Measurements from ENCODE around the gene RNU1-3.
"Not testable (repeated sequence)": the region's sequence is repeated elsewhere in the genome, so short reads cannot be mapped to it uniquely, and the experiment has no call there.

Gene RNU1-3

DNA sequence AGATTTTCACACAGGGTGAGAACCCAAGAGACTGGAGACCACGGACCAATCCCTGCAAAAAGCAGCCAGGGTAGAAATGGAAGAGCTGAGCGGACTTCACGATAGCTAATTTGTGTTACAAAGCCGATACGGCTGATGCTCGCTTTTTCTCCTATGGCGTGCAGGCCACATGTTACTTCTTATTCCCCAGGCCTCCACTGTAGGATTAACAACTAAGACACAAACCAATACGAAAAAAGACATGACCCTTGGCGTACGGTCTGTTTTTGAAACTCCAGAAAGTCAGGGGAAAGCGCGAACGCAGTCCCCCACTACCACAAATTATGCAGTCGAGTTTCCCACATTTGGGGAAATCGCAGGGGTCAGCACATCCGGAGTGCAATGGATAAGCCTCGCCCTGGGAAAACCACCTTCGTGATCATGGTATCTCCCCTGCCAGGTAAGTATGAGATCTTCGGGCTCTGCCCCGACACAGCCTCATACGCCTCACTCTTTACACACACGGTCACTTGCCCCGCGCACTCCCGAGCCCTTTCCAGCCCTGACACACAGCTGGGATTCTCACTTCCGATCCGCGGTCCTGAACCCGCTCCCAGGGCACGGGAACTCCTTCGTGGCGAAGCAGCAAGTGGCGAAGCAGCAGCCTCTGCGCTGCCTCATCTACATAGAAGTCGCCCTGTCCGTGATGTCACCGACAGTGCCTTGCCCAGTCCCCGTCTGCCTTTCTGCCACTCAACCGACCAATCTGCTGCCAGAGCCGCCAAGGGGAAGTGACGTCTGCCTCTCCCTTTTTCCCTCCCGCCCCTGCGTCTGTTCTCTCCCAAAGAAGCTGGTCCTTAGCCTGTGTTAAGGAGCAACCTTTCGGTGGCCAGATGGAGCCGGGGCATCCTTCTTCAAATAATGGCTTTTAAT, at the start of gene RNU1-3:
Gene RNU1-3, minus strand, starts transcription at position 447 of the 912 bp plus-strand sequence.
- not testable (repeated sequence) for DNase-seq (ENCODE audit: low read depth)

DNA sequence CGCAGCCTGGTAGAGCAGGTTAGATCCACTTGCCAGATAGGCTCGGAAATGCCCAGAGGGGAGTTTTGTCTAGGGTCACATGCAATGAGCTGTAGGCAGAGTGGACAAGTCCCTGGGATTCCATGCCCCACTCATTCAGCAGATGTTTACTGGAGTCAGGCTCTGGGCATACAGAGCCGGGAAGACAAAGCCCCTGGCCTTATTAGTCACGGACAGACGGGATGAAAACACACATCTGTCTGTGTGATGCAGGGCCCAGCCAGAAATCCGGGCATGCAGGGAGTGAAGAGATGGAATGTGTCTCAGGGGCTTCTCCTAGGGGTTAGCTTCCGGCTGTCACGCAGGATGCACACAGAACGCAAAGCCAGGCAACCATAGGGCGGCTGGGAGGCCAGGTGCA, 46.7 kb upstream of the RNU1-3 start:
- DNase-seq (ENCODE audit: low read depth), result not testable (repeated sequence)

DNA sequence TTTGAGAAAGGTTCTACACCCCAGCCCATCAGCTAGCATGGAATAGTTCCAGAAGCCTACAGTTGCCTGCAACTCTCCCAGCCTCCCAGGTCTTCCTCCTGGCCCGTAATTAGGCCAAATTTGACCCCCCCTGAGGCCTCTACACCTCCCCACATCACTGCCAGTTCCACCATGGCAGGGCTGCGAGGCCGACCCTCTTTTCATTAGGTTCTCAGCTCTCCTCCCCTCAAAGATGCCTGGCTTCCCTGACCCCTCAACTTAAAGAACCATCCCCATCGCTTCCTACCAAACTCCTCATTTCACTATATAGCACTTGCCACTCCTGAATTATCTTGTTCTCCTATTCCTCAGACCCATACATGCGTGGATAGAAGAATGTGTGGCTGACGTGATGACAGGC, 46.2 kb upstream of the RNU1-3 start:
- not testable (repeated sequence) for DNase-seq (ENCODE audit: low read depth)

DNA sequence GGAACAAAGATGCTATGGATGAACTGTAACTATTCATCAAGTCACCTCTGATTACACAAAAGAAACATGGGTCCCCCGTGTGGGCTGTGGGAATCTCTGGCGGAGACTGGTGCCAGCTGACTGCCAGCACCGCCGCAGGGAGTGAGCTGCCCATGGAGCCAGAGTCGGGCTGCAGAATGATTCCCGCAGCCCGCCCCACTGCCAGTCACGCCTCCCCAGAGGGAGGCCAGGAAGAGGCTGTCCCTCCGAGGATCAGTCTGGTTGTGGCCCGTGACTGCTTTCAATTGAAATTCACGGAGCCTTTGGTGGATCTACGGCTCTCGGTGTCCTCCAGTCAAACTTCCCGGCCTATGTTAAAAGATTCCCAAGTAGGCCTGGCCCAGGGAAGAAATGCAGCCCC, 45.8 kb upstream of the RNU1-3 start:
- not testable (repeated sequence) for DNase-seq (ENCODE audit: low read depth)

DNA sequence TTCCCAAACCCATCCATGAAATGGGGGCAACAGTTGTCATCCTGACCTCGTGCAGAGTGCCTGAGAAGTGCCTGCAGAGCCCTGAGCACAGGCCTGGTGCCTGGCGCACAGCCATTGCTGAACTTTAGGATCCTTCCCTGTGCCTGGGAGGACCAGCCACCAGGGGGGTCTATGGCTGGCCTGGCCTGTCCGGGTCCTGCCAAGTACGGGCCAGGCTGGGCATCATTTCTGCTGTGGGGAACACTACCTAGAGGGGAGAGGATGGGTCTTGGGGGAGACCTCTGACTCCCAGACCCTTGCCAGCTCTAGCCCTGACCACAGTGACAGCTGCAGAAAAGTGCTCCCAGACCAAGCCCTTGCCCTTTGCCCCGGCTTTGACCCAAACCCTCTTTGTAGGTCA, 45.4 kb upstream of the RNU1-3 start:
- not testable (repeated sequence) for DNase-seq (ENCODE audit: low read depth)

DNA sequence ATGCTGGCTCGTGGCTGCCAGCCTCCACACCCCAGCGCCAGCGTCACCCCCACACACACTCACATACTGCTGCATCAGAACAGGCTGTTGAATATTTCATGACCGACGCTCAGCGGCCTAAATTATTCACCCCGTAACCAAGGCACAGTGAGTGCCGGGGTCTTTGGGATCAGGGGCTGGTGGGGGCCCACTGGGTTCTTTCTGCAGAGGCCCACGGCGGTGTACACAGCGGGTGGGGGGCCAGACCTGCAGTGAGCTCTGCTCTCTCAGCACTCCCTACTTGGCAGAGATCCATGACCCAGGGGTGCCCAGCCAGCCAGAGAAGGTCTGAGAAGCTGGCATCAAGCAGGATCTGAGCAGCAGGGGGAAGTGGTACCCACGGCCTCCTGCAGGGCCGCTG, 43.9 kb upstream of the RNU1-3 start:
- not testable (repeated sequence) for DNase-seq (ENCODE audit: low read depth)

DNA sequence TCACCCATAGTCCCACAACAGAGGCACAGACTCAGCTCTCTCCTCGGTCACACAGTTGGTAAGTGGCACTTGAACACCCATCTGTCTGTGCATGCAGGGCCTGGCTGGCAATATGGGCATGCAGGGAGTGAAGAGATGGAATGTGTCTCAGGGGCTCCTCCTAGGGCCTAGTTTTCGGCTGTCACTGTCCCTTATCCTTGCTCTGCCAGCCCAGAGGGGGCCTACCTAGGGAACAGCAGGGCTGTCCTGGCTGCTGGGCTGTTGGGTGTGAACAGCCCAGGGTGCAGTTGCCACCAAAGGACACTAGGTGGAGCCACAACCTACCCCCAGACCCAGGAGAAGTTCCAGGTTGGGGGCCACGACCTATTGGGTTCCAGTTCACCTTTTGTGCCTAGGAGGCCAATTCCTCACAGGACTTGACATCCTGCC, 42.9 kb upstream of the RNU1-3 start:
- not testable (repeated sequence) for DNase-seq (ENCODE audit: low read depth)

DNA sequence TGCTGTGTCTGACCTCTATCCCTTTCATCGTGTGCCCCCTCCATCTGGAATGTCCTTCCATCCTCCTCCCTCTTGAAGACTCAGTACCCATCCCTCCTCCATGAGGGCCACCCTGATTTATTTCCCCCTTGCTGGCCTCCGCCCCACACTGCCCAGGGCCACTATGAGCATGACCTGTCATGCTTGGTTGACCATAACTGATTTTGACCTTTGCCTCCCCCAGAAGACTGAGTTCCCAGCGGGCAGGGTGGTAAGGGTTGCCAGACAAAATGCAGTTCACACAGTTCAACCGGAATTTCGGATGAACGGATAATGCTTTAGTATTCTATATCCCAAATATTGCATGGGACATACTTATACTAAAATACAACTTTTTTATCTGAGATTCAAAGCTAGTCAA, 42.0 kb upstream of the RNU1-3 start:
- DNase-seq (ENCODE audit: low read depth), result not testable (repeated sequence)

DNA sequence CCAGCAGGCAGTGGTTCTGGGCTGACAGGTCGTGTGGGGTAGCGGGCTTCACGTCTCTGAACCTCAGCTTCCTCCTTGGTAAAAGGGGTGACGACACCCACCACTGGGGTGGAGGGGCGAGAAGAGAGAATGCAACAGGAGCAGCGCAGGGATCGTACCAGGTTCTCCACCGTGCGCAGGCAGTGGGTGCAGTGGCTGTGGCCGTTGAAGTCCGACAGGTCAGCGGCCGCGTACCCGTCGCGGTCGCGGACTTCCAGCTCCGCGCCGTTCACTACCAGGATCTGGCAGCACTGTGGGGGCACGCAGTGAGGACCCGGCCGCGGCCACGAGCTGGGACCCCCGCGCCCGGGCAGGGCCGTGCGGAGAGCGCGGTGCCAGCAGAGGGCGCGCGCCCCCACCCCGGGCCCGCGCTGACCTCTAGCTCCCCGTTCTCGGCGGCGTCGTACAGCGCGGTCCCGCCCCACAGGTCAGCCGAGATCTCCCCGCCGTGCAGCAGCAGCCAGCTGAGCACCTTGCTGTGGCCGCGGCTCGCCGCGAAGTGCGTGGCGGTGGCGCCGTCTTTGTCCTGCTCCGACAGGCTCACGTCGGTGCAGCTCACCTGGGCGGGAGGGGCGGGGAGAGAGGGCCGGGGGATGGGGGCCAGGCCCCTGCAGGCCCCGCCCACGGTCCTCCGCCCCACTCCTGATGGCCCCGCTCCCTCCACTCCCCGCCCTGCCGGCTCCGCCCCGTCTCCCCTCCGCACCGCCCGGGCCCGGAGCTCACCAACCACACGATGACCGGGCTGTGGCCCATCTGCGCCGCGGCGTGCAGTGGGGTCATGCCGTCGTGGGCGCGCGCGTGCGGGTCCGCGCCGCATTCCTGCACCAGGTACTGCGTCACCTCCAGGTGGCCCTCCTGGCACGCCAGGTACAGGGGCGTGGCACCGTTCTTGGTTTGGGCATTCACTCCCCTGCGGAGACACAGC, 40.7 kb upstream of the RNU1-3 start:
- not testable (repeated sequence) for DNase-seq (ENCODE audit: low read depth)

DNA sequence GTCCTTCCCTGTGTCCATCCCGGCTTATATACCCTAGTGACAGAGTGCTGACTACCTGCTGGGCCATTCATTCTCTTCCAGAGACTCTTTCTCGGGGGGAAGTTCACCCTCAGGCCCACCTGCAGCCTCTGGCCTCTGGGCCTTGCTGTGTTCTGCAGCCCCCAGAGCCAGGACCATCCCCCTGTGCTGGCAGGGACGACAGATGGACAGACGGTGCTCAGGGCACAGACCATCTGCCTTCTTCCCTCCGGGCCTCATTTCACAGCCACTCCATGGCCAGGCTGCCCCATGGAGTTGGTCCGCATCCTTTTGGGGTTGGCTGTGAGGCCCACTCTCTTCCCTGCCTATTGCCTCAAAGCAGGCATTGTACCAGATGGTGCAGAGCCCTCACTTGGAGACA, 39.6 kb upstream of the RNU1-3 start:
- not testable (repeated sequence) for DNase-seq (ENCODE audit: low read depth)

DNA sequence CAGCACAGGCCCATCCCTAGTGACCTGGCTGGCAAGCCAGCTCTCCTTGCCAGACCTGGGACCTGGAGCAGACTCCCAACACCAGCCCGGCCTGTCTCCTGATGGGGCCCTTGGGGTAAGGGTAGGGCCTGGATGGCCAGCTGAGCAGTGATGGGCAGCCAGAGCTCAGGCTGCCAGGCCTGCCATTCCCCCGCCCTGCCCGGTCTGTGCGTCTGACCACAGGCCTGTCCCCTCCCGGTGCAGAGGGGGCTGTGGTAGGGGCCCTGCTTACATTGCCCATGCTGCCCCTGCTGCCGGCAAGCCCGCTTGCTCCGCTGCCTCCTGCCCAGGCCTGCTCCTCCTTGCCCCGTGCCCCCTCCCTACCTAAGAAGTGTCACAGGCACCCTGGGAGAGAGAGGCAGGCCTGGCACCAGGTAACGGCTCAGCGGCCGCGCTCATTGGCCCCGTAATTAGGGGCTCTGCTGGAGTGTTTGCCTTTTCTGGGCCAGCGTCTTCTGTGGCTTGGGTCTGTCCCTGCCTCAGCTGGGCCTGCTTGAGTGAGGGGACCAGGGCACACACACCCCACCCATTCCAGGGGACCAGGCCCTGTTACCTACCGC, 37.9 kb upstream of the RNU1-3 start:
- DNase-seq (ENCODE audit: low read depth), result not testable (repeated sequence)

DNA sequence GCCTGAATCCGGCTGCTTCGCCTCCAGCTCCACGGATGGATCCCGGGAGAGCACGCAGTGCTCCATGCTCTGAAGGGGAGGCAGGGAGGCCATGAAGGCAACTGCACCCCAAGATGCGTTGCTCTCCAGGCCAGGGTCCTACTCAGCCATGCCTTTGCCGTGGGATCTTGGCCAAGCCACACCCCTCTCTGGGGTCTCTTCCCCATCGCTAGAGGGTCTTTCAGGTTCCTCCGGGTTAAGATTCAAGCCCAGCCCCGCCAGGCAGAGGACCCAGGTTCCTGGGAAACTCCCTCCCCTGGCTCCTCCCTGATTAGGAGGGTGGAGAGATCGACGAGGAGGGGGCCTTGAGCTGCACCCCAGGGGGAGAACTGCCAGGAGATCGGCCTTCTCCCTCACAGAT, 37.3 kb upstream of the RNU1-3 start:
- DNase-seq (ENCODE audit: low read depth), result not testable (repeated sequence)

DNA sequence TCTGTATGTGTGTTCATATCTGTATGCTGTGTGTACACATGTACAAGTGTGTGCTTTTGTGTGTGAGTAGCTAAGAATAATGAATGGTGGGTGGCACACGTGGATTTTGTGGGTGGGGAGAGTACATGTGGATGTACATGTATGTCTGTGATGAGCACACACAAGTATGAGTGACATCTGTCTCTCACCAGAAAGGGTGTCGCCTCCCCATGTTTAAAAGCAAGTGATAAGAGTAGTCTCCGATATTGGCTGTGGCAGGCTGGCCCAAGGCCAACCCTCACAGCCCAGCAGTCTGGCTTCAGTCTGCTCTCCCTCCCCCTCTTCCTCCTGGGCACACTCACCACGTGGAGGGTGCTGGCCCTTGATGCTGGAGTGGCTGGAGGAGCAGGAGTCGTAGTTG, 36.9 kb upstream of the RNU1-3 start:
- not testable (repeated sequence) for DNase-seq (ENCODE audit: low read depth)

DNA sequence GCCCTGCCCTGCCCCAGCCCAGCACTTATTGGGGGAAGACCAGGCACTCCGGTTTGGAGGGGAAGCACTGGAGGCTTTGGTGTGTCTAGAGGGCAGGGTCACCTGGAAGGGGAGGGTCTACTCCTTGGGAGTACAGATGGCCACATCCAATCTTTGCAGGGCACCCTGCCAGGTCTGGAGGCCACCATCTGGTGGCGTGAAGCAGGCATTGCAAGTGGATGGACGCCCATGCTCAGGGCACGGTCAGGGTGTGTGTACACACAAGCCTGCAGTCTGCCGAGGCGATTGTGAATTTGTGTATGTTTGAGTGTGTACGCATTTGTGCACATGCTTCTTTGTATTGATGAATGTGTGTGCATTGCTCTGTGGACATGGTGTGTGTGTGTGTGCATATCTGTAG, 36.4 kb upstream of the RNU1-3 start:
- not testable (repeated sequence) for DNase-seq (ENCODE audit: low read depth)

DNA sequence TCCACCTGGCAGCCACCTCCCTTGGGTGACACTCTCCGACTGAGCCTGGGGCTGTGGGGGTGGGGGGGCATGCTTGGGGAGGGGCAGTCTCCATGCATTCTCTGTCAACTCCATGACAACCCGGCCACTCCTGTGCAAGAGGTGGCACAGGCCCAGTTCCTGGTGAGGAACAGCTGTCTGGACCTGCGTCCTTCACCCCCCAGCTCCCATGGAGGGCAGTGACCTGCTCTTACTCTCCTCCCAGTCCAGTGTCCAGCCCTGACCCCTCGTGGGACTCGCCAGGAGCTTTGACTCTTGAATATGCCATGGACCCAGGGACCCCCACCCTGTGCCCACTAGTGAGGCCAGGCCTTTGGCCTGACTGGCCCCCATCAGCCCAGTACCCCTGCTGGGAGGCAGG, 35.5 kb upstream of the RNU1-3 start:
- not testable (repeated sequence) for DNase-seq (ENCODE audit: low read depth)

DNA sequence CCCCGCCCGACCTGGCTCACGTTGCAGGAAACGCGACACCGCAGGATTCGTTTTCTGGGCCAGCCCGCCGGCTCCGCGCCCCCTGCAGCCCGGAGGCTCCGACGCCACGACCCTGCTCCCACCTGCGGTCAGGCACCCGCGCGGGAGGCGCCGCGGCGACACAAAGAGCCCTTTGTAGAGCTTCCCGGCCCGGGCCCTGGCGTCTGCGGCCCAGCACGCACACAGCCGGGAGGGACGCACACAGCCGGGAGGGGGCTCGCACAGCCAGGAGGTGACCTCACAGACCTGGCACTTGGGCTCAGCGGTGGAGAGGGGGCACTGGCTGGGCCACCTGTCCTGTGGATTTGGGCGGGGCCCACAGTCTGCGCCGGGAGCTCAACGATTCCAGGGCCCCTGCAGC, 34.4 kb upstream of the RNU1-3 start:
- not testable (repeated sequence) for DNase-seq (ENCODE audit: low read depth)

DNA sequence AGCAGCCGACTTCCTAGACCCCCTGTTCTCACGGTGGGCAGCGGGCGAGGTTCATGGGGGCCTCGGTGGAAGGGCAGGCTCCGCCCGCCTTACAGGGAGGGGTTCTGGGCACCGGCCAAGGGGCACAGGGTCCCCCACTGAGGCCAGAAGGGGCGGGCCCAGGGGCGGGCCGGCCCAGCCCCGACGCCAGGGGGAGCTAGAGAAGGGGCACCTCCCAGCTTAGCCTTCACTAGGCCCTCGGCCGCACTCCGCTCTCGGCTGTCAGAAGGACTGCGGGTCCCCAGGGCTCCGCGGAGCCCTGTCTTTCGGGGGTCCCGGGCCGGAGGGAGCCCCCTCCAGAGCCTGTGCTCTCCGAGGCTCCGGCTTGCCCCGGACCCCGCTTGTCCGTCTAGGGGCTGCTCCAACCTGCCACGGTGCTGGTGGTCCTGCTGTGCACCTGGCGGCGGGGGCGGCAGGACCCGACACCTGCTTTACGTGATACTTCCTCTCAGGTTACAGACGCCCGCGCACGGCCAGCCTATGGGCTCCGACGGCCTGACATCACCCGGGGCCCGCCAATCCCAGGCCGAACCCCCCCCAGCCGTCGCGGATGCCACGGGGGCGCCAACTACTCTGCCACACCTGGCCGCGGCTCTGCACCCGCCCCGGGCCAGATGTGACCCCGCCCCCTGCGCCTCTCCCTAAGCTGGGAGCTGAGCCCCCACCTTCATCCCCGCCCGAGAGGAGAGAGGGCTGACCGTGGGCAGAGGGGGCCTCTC, 33.6 kb upstream of the RNU1-3 start:
- DNase-seq (ENCODE audit: low read depth), result not testable (repeated sequence)

DNA sequence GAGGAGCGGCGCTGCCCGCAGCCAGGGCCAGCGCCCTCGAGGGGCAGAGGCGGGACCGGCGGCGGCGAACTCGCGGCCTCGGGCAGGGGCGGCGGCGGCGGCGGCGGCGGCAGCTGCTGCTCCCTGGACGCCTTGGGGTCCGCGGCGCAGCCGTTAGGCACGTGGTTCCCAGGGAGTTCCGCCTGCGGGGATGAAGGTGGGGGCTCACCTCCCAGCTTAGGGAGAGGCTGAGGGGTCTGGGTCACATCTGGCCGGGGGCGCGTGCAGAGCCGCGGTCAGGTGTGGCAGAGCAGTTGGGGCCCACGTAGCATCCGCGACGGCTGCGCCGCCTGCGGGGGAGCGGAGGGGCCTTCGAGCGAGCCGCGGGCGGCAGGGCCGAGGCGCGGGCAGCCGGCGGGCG, 32.7 kb upstream of the RNU1-3 start:
- not testable (repeated sequence) for DNase-seq (ENCODE audit: low read depth)

DNA sequence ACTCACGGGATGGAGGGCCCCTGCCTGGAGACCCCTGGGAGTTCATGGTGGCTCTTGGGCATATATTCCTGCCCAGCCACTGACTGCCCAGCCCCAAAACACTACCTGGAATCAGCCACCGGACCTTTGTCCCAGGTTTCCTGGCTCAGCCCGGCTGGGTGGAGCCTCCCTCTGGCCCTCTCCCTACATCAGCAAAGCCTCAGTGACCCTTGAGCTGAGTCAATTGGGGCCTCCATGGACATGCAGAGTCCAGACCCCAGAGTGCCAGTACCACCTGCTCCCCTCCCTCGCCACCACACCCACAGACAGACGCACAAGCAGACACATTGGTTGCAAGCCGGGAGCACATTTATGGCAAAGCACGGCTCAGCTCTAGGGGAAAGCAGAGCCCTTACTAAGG, 30.4 kb upstream of the RNU1-3 start:
- DNase-seq (ENCODE audit: low read depth), result not testable (repeated sequence)

DNA sequence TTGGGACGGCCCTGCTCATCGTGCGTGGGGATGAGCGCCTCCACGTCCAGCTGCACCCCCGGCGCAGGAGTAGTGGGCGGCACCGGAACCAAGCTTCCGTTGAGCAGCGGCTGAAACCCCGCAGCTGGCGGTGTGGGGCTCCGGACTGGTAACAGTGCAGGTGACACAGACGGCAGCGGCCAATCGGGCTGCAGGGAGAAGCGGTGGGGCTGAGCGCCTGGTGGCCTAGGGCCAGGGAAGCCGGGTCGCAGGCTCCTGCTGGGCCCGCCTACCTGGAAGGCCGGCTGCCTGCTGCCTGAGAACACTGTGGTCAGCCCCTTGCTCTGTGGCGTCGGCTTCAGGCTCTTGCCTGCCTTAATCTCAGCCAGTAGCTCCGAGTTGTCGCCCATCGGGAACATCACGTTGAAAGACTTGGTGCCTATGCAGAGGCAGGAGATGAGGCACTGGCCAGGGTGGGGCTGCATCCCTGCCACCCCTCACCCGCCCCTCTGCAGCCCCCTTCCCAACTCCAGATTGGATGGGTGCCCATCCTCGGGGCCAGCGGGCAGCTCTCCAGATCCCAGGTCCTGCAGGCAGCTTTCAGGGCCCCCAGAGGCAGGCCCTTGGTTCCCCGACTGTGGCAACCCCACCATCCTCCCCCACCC, 29.9 kb upstream of the RNU1-3 start:
- not testable (repeated sequence) for DNase-seq (ENCODE audit: low read depth)

DNA sequence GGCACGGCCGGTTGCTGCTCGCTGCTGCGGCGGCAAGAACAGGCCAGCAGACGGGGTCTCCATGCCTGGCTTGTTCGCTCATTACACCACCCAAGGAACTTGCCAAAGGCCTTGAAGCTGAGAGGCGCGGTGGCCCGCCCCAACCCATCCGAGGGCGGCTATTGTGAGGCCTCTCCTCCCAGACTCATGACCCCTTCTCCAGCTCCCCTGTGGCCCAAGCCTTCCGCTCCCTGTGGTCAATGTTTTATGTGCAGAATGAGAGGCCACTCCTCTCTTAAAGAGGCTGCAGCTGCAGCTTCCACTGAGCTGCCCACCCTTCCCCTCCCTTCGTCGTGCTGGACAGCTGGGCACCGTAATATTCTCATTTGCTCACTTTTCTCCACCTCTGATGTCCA, 27.6 kb upstream of the RNU1-3 start:
- DNase-seq (ENCODE audit: low read depth), result not testable (repeated sequence)

All from activated T-cell treated with anti-CD3 and anti-CD28 coated beads for 48 hours (primary cell).